Measurements from ENCODE around the gene LGALS7.

Gene LGALS7

DNA sequence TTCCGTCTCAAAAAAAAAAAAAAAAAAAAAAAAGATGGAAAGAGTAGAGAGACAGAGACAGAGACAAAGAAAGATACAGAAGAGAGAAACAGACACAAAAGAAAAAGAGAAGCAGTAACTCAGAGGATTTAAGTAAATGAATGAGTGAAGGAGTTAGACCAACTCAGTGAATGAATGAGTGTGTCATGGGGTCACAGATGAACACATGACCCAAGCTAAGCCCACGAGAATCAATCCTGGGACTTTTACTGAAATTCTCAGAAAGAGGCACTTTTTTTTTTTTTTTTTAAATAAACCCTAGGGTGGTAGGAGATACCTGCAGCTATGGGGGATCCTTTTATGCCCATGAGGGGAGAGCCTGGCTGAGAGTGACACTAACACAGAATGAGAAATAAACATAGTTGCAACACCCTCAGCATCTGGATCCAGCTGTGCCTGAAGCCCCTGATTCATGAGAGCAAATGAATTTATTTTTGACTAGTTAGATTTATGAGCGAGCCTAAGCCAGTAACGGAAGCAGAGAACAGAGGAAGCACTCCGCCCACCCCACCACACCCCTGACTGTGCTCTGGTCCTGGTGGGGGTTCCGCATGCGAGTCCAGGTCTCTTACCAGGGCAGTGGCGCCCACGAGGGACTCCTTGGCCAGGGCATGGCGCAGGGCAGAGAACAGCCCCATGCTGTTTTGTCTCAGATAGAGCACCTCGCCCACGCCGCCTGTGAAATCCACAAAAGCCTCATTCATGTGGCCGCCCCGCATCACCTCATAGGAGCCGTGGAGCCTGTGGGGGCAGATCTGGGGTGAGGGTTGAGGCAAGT is 33.7 kb downstream of the LGALS7 start:
- DNase-seq (ENCODE audit: low spot score) = no peak

GRCh38 chr19:38737921-38738737 is 35.2 kb downstream of the LGALS7 start:
- no peak for DNase-seq (ENCODE audit: low spot score)

DNA sequence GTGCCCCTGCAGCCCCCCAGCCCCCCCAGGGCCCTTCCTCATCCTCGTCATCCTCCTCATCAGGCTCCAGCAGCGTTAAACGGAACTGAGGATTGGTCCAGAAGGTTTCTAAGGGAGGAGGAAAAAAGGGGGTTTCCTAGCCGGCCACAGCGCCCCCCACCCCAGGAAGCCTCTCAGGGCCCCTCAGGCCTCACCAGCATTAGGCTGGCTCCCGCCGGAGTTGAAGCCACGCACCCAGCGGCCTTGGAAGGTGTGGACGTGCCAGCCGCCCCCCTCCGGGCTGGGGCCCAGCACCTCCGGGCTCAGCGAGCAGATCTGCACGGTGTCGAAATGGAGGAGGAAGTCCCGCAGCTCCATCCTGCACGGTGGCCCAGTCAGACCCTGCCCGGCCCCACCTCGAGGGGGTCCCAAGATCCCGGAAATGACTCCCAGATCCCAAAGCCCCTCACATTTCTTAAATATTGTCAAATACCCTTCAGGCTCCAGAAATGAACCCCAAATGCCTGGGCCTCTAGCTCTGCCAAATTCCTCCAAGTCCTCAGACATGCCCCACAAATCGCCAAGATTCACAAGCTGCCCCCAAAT is 35.9 kb downstream of the LGALS7 start:
- DNase-seq (ENCODE audit: low spot score) = no peak

GRCh38 chr19:38736413-38737280 is 36.7 kb downstream of the LGALS7 start:
- DNase-seq (ENCODE audit: low spot score) = peak; percentile 69

- DNase-seq (ENCODE audit: low spot score) = peak; percentile 58
Measured at GRCh38 chr19:38736036-38736412, 37.3 kb downstream of the LGALS7 start.

GRCh38 chr19:38735257-38735686 is 38.0 kb downstream of the LGALS7 start:
- no peak for DNase-seq (ENCODE audit: low spot score)

DNA sequence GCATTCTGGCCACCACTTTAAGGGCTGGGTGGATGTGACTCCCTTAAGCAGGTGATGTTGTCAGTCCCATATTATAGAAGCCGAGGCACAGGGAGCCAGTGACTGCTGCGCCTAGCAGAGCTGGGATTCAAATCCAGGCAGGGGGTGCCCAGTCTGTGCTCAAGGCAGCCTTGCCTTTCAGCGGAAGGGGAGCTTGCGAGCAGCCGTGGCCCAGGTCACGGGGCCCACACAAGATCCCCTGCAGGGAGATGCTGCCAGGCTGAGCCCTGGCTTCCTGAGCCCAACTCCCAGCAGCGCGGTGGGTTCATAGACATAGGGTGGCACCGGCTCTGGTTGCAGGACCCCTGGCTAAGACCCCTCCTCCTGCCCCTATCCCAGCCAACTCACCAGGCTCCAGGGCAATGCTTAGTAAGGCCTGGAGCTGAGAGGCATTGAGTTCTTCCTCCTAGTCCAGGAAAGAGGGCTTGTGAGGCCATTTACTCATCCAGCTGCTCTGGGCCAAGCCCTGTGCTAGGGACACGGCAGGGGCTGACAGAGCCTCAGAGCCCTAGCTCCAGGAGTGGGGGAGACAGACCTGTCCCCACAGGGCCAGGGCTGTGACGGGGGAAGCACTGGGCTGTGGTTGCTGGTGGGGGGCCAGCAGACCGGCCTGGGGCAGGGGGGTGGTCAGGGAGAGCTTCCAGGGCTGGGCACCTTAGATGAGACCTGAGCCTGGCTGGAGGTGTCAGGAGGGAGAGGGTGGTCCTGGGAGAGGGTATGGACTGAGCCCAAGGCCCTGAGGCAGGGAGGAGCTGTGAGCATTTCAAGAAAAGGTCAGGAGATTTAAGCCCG is 38.7 kb downstream of the LGALS7 start:
- DNase-seq (ENCODE audit: low spot score) = peak; percentile 45

DNA sequence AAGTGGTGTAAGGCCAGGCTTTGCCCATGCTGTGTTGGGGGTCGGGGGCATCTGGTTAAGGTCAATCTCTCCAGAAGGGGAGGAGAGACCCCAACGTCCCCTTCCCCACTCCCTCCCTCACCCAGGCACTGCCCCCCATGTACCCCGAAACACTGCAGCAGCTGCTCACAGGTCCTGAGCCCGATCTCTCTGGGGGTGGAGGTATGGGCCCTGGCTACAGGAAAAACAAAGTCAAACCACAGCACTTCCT is 39.2 kb downstream of the LGALS7 start:
- peak; percentile 47 for DNase-seq (ENCODE audit: low spot score)

- no peak for DNase-seq (ENCODE audit: low spot score)
Measured at GRCh38 chr19:38733493-38734175, 39.7 kb downstream of the LGALS7 start.

DNA sequence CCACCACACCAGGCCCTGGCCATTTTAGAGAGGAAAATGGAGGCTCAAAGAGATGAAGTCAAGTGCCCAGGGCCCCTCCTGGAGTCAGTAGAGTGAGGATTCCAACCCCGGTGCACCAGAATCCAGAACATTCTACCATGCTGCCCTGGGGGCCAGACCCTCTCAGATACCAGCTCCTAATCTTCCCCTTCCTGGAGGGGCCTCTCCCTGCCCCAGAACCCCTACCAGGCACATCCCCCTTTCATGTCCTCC is 40.1 kb downstream of the LGALS7 start:
- DNase-seq (ENCODE audit: low spot score) = no peak

GRCh38 chr19:38731654-38732301 is 41.5 kb downstream of the LGALS7 start:
- DNase-seq (ENCODE audit: low spot score) = no peak

DNA sequence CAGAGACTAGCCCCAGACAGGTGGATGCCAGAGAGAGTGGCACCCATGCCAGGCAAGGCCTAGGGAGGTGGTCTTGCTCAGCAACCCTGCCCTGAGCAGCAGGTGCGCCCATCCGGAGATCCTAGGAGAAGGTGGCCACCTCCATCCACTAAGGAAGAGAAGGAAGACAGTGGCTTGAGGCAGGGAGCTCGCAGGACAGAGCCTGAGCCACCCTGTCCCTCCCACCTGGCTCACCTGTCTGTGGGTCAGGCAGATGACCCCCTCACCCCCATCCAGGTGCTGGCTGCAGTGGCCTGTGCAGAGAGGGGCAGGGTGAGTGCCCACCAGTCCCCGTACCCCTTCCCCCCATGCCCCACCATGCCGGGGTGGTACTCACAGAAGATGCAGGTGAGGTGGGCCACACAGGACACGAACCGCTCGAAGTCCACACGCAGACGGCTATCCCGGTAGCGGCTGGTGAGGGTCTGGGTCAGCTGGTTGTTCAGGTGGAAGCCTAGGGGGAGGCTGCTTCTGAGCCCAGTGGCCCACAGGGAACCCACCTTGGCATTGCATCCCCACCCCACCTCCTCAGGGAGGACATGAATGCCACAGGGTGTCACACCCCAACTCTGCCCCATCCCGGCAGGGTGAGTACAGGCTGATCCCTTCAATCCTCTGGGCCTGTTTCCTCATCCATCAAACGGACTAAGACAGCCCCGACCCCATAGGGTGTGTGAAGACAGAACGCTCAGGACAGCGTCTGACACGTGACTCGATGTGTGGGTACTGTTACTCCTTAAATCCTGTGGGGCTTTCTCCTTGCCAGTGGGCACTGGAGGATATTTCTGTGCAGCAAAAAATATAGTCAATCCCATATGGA is 42.4 kb downstream of the LGALS7 start:
- DNase-seq (ENCODE audit: low spot score) = no peak

DNA sequence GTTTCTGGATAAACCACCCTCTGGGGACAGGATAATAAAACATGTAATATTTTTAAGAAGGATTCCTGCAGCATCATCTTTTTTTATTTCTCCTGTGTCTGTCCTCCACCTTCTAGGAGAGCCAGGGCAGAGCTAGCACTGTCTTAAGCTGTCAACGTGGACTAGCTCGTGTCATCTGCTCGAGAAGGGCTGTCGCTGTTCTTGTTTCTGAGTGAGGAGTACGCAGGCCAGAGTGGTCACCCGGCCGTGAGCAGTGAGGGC is 42.9 kb downstream of the LGALS7 start:
- no peak for DNase-seq (ENCODE audit: low spot score)

- peak; percentile 65 for DNase-seq (ENCODE audit: low spot score)
Measured at GRCh38 chr19:38729653-38730469, 43.5 kb downstream of the LGALS7 start.

DNA sequence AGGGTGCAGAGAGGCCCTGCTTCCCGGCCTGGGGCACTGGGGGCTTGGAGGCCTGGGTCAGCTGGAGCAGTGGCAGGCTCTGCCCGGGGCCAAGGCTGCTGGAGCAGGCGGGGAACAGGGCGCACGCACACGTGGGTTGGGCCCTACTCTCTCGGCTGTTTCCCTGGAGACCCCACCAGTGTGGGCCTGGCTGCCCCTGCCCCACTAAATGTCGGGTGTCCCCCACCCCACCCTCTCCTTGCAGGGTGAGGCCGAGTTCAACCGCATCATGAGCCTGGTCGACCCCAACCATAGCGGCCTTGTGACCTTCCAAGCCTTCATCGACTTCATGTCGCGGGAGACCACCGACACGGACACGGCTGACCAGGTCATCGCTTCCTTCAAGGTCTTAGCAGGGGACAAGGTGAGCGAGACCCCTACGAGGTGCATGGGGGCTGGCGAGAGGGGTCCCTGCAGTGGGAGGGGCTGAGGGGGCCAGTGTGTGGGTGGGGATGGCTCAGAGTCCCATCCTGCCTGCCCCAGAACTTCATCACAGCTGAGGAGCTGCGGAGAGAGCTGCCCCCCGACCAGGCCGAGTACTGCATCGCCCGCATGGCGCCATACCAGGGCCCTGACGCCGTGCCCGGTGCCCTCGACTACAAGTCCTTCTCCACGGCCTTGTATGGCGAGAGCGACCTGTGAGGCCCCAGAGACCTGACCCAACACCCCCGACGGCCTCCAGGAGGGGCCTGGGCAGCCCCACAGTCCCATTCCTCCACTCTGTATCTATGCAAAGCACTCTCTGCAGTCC is 44.4 kb downstream of the LGALS7 start:
- no peak for DNase-seq (ENCODE audit: low spot score)

- DNase-seq (ENCODE audit: low spot score) = no peak
Measured at GRCh38 chr19:38727868-38728660, 45.3 kb downstream of the LGALS7 start.

GRCh38 chr19:38727306-38727867 is 45.9 kb downstream of the LGALS7 start:
- no peak for DNase-seq (ENCODE audit: low spot score)
